ENCODE results near the gene GHITM.
"Not testable (repeated sequence)": the region's sequence is repeated elsewhere in the genome, so short reads cannot be mapped to it uniquely, and the experiment has no call there.

The GHITM gene

GRCh38 chr10:84139126-84140035 lies at the start of gene GHITM:
Gene GHITM, plus strand, starts transcription at chr10:84139509. Its CDS starts 1,992 bp downstream, at chr10:84141501.
- peak; percentile 96 to 99 for DNase-seq (ENCODE audit: low read depth in 2 of 2)

- DNase-seq (ENCODE audit: low read depth in 2 of 2), result no peak
Observed at GRCh38 chr10:84095811-84096497, 43.4 kb upstream of the GHITM start.

- no peak for DNase-seq (ENCODE audit: low read depth in 2 of 2)
Observed at GRCh38 chr10:84097787-84098353, 41.4 kb upstream of the GHITM start.

- no peak for DNase-seq (ENCODE audit: low read depth in 2 of 2)
Observed at GRCh38 chr10:84098667-84099066, 40.6 kb upstream of the GHITM start.

GRCh38 chr10:84101042-84101441 lies 38.3 kb upstream of the GHITM start:
- no peak for DNase-seq (ENCODE audit: low read depth in 2 of 2)

GRCh38 chr10:84108797-84109196 lies 30.5 kb upstream of the GHITM start:
- no peak for DNase-seq (ENCODE audit: low read depth in 2 of 2)

- not testable (repeated sequence) for DNase-seq (ENCODE audit: low read depth in 2 of 2)
Observed at GRCh38 chr10:84109772-84110171, 29.5 kb upstream of the GHITM start.

GRCh38 chr10:84113468-84113867 lies 25.8 kb upstream of the GHITM start:
- DNase-seq (ENCODE audit: low read depth in 2 of 2), result not testable (repeated sequence)

GRCh38 chr10:84114088-84114667 lies 25.1 kb upstream of the GHITM start:
- no peak for DNase-seq (ENCODE audit: low read depth in 2 of 2)

GRCh38 chr10:84117204-84117603 lies 22.1 kb upstream of the GHITM start:
- not testable (repeated sequence) for DNase-seq (ENCODE audit: low read depth in 2 of 2)

GRCh38 chr10:84117686-84118394 lies 21.5 kb upstream of the GHITM start:
- DNase-seq (ENCODE audit: low read depth in 2 of 2), result no peak

GRCh38 chr10:84118395-84119006 lies 20.8 kb upstream of the GHITM start:
- no peak for DNase-seq (ENCODE audit: low read depth in 2 of 2)

- no peak for DNase-seq (ENCODE audit: low read depth in 2 of 2)
Observed at GRCh38 chr10:84123362-84123761, 15.9 kb upstream of the GHITM start.

- not testable (repeated sequence) for DNase-seq (ENCODE audit: low read depth in 2 of 2)
Observed at GRCh38 chr10:84125910-84126784, 13.2 kb upstream of the GHITM start.

- no peak for DNase-seq (ENCODE audit: low read depth in 2 of 2)
Observed at GRCh38 chr10:84126785-84127167, 12.5 kb upstream of the GHITM start.

GRCh38 chr10:84135836-84136235 lies 3.5 kb upstream of the GHITM start:
- DNase-seq (ENCODE audit: low read depth in 2 of 2), result no peak

GRCh38 chr10:84137811-84138210 lies 1.5 kb upstream of the GHITM start:
- DNase-seq (ENCODE audit: low read depth in 2 of 2), result no peak

- peak; percentile 29 to 52 for DNase-seq (ENCODE audit: low read depth in 2 of 2)
Observed at GRCh38 chr10:84138478-84139125, 707 bp upstream of the GHITM start.

- DNase-seq (ENCODE audit: low read depth in 2 of 2), result no peak
Observed at GRCh38 chr10:84140036-84140379, 699 bp downstream of the GHITM start.

- DNase-seq (ENCODE audit: low read depth in 2 of 2), result no peak
Observed at GRCh38 chr10:84147347-84147746, 8.0 kb downstream of the GHITM start.
